ENCODE results near the gene HMGN3. TPM values are rescaled to one million over a fixed set of nuclear protein-coding genes. Genes with fewer than 3 reads are reported as not detected.

The HMGN3 gene
- total RNA-seq, 1 donor from 2014 or later, result 49.2 TPM

Other genes with a start within 250 kb of the HMGN3 start
- 33.9 and 34.1 TPM in 2 replicates for gene PHIP, start 156.4 kb downstream of the HMGN3 start, total RNA-seq

All from activated CD4-positive, alpha-beta T cell treated with anti-CD3 and anti-CD28 coated beads, Interleukin-2, amount 10 ng/mL, durations not matched to agents 24 days and 14 days (primary cell).